T-helper 2 cell treated with Interferon-gamma antibody and Interleukin-4, amounts not matched to agents 100 ng/mL and 5 ng/mL, for 36 hours (primary cell): ENCODE measurements around the gene IQSEC1. TPM values are rescaled to one million over a fixed set of nuclear protein-coding genes. Genes with fewer than 3 reads are reported as not detected.

ENCODE experiments used
- intact Hi-C: fragments of 100-400 bp; cut with micrococcal nuclease; formaldehyde crosslinking; loops from one replicate; pipeline ENCODE4 v1.15.1; 2023
- total RNA-seq: library from RNA; stranded (reverse); gene quantifications from 2 replicates; pipeline ENCODE4 v1.2.3, GENCODE V29; 2022

IQSEC1 gene
- total RNA-seq, 1 donor from 2014 or later = 50.3 TPM

DNA sequence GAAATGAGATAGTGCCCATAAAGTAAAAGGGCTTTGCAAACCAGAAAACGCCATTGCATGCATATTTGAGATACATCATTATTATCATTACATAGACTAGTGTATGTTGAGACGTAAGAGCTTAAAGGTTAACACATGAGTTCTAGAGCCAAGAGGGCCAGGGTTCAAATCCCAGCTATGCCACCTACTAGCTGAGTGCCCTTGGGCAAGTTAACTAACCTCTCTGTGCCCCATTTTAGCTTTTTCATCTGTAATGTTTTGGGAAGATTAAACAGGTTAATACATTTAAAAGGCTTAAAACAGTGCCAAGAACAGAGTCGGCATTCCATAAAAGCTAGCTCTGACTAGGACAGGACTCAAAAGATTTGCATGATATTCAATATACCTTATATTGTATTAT is 22.8 kb downstream of the IQSEC1 start:
- intact Hi-C loops = no loop called here

DNA sequence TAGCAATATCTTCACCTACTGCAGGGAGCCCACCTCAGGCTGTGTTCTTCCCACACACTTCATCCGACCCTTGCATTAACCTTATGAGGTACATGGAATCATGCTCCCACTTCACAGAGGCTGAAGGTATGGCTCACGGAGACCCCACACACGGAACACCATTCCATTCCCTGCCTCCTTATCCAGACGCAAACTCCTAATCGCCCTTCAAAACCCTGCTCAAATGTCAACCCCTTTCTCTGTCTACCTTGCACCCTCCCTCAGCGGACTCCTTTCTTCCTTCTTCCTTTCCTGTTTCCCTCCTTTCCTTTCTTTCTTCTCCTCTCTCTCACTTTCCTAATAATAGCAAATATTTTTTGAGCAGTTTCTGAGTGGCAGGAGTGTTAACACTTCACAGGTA is 23.8 kb downstream of the IQSEC1 start:
- intact Hi-C loops = no loop called here

DNA sequence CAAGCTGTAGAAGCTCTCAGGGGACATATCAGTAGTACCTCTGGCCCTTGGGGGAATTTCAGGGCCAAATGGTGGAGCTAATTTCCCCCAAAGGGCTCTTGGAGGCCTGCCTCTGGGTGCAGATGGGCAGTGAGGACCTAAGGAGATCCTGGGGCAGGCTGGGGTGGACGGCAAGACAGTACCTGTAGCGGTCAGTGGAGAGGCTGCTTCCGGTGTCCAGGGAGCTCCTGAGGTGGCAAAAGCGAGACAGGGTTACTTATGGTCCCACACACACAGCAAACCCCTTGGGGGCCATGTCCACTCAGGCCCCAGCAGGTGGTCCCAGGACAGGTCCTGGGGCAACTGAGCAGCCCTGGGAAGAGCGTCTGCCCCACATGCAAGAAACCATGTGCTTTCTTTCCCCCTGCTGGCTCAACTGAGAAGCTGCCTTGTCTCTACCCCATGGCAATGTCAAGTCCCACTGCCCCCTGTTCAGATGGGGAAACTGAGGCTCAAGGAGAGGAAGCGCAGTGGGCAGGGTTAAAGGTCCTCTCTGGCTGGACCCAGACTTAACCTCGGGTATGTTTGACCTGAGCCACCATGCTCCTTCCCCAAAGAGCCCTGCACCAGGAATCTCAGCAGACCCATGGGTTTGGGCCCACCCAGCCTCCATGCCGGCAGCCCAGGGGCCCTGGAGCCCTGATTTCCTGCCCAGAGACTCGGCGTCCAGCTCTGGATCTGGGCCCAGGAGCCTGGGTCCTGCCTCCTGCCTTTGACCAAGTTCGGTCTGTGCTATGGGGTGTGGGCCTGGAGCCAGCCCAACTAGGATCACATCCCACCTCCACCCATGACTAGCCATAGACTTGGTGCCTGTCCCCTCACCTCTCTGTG is 25.7 kb downstream of the IQSEC1 start:
- intact Hi-C loops = no loop called here

DNA sequence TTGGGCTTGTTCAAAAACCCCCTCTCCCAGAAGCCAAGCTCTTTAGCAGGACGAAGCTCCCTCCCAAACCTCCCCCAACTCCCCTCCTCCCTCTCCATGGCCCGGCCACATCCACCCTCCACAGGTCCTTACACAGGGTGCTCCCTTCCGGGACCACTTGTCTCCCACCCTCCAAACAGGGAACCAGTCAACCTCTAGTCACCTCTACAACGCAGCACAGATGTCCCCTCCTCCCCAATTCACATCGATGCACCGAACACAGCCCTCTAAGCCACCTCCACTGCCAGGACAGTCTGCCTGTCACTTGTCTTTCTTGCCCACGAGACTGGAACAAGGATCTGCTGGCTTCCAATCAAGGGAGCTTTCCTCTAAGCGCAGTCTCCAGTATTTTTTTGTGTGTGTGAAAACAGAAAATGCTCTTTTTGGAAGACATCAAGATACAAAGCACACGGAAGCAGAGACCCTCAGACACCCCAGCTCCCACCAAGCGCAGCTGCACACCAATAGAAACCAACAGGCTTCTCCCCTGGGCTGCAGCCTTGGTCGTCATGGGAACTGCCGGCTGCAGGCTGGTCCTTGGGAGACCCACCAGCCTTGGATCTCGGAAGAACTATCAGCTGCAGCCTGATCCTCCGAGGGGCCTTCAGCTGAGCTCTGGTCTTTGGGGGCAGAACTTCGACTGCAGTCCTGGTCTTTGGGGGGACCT is 26.5 kb downstream of the IQSEC1 start:
- intact Hi-C loops = no loop called here

DNA sequence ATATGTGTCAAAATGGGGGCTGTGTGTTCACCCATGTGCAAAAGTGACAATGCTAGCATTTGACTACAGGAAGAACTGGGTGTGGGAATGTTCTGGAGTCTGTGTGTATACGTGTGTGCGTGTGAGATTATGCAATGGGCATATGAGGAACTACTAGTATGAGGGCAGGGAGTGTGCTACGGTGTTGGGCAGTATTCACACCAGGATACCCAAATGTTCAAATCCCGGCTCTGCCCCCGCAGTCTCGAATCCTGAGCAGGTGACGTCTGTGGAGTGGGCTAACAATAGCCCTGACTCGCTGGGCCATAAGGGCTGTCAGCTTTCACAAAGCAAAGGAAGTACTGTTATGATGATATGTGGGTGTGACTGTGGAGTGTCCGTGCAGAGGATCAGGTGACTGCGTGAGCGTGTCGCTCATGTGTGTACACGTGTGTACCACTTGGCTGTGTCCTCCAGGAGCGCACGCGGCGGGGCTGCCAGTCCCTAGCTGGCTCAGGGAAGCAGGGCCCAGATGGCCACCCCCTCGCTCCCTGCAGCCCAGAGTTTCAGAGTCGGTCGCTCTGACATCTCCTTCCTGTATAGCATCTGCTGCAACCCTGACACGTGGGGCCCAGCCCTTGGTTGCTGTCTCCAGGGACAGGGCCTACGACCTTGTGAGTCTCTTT is 27.2 kb downstream of the IQSEC1 start:
- intact Hi-C loops = no loop called here

DNA sequence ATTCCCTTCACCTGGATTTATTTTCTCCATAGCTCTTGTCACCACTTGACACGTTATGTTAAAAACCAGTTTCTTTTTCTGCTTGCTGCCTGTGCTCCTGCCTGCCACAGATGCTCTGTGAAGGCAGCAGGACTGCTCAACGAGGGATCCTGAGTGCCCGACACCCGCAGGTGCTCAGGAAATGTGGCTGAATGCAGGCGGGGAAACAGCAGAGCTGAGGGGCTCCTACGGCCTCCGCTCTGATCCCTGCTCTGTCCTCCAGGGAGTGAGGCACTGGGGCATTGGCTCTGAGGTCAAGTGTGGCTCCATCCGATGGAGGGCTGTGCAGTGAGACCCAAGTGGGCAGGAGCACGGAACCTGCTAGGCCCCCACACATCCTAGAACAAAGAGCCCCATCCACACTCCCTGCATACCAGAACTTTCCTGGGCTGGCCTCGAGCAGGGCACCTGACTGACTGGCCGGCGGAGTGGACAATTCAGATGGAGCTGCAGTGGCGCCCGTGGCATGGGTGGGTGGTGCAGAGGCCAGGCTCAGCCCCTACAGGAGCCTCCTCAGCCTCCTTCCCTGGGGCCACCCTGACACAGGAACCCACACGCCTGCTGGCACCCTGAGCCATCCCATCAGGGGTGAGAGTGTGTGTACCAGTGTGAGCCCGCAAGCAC is 27.9 kb downstream of the IQSEC1 start:
- intact Hi-C loops = no loop called here

DNA sequence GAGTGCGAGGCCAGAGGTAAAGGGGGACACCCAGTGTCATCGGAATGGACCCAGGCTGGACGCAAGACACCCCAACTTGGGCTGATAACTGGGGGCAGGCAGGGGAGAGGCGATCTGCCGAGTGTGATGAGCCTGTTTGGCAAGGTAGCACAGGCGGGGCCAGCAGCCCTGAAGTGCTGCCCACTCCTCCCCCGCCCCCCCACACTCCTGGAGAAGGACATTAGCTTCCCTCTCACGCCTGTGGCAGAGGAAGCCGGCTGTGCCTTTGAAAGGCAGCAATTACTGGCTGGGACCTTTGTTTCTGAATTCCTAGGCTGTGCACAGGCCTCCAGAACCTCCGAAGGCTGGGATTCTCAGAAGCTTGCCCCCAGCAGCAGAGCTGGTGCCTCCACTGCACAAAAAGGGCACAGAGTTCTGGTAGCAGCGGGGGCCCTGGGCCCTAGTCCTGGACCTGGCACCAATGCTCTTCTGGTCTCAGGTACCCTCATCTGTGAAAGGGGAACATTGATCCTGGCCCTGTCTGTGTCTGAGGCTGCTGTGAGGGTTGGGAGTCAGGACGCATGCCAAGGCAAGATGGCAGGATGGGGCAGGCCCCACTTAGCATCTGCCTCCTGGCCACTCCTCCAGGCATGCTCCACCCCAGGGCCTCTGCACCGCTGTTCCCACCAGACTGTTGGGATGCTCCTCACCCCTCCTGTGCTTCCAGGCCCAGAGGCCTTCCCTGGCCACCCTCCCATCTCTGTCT is 28.6 kb downstream of the IQSEC1 start:
- intact Hi-C loops = no loop called here

DNA sequence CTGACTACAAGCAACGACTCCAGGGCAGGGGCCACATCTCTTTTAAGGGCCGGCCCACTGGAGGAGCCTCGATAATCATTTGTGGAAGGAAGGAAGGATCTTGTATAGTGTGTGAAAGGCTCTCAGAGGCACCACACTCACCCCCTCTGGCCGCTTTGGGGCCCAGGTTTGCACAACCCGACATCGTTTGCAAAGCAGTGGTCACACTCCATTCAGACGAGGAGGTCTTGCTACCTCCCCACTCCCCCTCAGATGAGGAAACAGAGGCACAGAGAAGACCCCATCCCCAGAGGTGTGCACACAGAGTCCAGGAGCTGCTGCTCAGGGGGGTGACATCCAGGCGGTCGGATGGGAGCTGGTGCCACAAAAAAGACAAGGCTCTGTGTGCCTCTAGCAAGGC is 29.6 kb downstream of the IQSEC1 start:
- intact Hi-C loops = no loop called here

DNA sequence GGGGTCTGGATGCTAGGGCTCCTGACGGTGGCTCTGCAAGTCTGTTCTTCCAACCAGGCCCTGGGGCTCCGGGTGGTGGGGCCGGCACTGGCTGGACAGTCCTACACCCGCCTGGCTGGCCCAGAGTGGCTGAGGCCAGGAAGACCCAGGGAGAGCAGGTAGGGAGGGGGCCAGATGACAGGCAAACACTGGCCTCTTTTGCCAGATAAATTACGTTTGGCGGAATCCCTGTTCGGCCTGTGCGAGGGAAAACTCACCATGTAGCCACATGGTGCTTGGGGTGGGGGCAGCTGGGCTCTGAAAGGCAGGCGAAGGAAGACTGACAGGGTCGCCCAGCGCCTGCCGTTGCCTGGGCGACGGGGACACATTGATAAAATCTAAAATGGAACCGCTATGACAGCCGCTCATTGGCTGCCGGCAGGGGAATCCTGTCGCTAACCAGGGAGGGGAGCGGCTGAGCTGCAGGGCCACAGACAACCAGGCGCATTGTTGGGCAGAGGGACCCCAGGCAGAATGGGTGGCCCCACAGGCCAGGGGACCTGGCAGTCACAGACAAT is 30.4 kb downstream of the IQSEC1 start:
- intact Hi-C loops = no loop called here

DNA sequence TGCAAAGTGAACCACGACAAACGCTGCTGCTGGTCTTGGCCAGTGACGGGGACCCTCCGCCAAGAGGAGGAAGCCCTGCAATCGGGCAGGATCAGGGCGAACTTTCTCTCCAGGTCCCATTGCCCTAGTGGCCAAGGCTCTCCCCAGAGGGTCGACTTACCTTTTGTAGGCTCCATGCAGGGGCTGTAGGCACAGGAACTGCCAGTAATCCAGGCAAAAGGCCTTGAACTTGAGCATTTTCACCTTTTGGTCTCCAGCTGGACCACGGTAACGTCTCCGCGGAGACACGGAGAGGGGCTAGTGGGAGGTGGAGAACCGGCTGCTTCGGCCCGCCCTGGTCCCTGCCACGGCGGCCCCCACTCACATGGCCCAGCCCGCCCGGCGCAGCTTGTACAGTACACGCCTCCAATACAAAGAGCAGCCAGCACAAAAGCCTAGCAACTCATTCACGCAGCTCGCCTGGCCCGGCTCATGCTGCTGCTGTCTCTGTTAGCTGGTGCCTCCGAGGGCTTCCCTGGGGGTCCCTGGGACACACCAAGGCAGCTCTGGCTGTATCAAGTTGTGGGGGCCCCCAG is 31.0 kb downstream of the IQSEC1 start:
- intact Hi-C loops = no loop called here

DNA sequence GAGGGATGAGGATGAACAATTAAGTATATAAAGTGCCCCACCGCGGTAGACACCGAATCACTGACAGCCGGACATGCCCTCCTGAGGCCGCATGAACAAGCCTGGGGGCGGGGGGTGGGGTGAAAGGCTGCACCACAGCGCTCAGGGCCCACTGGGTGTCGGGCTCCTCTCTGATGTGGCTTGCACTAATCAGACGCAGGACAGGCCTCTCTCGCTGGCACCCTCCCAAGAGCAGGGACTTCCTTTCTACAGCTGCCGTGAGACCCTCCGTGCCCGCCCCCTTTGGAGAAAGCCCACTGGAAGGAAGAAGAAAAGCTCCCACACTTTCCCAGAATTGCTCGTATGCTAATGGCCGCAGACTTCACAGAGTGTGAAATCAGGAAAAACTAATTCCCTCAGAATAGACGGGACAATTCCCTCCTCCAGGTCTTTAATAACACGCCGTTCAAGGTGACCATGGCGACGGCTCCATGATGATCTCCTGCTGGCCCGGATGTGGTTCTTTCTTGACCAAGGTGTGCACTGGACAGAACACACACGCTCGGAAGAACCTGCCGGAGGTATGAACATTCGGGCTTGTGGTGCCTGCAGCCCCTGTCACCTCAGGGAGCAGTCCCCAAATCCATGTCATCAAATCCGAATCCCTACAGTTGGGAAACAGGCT is 32.0 kb downstream of the IQSEC1 start:
- intact Hi-C loops = no loop called here

DNA sequence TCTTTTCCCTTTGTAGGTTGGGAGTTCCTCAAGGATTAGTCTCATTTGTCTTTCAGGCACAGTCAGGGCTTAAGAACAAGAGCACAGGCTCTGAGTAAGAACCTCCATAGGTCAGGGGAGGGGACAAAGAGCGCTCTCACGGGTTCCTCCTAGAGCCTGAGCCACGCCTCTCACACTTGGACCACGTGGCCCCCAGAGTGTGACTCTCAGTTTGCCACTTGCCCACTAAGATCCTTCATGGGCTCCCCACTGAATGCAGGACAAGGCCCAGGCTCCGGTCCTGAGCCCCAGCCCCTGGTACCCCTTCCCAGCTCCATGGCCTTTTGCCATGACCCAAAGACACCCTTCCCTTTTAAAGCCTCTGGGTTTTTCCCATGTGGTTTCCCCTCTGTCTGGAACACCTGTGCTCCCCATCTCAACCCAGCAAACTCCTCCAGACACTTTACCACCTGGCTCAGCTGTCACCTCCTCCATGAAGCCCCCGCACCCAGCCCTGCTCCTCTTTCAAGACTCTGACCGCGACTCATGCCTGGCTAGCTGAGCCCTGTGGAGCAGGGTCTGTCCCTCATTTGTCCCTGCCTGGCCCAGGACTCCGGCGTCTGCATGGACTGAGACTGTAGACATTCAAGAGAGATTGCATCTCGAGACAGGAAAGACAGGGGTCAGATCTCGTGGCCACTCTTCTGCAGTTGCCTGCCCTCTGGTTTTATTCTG is 32.7 kb downstream of the IQSEC1 start:
- intact Hi-C loops = no loop called here

DNA sequence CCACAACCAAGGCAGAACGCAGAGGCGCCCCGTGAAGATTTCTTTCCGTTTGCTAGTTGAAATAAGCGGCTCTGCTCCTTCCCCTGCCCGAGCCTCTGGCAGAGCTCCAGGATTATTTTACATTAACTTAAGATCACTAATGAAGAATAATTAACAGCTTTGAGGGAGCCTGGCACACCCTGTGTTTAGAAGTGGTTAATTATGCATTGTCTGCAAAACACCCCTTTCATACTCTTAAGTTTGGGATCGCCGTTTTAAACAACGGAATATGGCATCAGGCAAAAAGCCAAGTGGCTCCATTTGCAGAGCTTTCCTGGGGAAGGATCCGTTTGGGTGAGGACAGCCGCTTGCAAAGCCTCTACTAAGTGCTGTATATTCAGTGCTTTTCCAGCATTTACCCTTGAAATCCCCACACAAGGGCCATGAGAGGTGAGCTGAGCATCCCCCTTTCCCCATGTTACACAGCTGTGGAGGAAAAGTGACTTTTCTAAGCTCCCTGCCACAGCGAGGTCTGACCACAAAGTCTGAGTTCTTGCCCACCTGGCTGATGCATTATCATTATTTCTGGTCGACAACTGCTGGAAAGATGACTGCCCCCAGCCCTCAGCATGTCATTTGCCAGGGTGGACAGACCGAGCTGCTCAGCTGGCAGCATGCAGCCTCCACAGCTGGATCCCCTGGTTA is 33.9 kb downstream of the IQSEC1 start:
- intact Hi-C loops = no loop called here

DNA sequence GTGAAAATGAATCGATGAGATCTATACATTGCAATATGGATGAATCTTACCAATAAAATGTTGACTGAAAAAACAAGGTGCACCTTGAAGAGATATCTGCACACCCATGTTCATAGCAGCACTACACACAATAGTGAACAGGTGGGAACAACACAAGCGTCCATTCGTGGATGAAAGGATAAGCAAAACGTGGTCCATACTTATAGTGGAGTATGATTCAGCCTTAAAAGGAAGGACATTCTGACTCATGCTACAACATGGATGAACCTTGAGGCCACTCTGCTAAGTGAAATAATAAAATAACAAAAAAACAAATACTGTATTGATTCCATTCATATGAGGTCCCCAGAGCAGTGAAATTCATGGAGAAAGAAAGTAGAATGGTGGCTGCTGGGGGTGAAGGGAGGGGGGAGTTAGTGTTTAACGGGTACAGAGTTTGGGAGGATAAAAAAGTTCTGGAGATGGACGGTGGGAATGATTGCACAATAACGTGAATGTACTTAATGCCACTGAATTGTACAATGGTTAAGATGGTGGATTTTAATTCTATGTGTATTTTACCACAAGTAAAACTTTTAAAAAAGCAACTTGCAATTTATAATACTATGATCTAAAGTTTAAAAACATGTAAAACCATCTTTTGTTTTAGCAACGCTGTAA is 35.6 kb downstream of the IQSEC1 start:
- intact Hi-C loops = no loop called here

DNA sequence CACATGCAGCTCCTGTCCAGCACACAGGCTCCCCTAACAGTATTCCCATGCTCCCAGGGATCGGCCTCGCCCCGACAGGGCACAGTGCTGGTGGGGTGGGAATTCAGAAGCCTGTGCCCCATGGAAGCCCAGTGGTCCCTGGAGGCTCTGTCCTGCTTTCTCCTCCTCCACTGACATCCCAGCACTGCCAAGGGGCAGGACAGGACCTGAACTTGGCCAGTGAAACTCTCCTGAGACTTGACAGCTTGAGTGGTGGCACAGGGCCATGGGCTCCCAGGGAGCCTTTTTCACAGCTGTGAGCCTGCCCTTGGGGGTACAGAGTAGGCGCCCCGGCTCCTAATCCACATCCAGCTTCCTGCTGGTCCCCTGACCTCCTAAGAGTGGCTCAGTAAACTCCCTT is 38.4 kb downstream of the IQSEC1 start:
- intact Hi-C loops = no loop called here

DNA sequence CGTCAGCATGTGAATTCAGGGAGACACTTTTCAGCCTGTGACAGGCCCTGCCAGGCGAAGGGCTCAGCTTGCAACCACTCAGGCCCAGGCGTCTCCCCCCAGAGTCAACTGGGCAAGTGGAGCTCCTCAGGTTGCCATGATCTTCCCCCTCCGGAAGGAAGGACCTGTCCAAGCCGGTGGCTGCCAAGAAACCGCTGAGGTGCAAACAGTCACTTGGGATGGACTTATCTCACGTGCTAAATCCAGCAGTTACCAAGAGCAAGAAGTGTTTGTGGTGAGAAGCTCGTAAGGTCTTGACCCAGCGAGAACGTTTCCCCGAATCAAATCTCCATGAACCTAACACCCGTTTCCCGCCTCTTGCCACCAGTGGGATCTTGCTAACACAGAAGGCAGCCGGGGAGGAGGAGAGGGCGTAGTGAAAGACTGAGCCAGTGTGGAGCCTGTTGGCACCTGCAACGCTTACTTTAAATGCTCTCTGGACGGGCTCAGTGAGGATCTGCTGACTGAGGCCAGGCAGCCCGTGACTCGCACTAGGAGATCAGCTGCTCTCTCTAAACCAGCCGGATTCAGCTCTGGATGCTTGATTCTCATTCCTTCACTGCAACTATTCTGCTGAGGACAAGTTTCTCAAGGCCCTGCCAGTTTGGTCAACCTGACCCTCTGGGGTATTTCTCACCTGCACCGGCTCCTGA is 39.0 kb downstream of the IQSEC1 start:
- intact Hi-C loops = no loop called here

DNA sequence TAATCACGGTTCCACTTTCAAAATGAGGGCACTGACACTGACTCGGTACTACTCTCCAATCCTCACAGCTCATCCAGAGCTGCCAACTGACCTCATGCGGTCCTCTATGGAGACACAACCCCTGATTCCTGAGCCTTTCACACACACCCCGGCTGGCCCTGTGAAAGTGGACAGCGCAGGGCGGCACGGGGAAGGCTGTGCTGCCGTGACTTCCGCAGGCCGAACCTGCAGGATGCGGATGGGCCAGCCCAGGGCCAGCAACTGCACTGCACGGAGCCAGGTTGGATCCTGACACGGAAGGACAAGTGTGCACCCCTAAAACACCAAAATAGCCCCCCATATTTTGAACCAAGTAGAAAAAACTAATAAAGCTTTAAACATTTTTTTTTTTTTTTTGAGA is 41.0 kb downstream of the IQSEC1 start:
- intact Hi-C loops = no loop called here
